Lower lobe of right lung (tissue), 2 donors: ENCODE measurements around the gene STRIP1. TPM values are rescaled to one million over a fixed set of nuclear protein-coding genes. Genes with fewer than 3 reads are reported as not detected.

Experiments used
- ATAC-seq, 2 donors: fragments of 200-7000 bp; cut with Tn5 transposase; one replicate each; pipeline ENCODE4 v1.9.1; 2020 to 2022; ENCODE audit warnings: mild to moderate bottlenecking in 2 of 2, moderate library complexity in 2 of 2
- DNase-seq: peaks from one replicate; pipeline ENCODE4 v3.0.0-alpha.2; 2020
- H3K27ac ChIP-seq: fragments of 200-600 bp; one replicate; pipeline ENCODE4 v1.8.0; 2022
- H3K27me3 ChIP-seq: fragments of 200-600 bp; one replicate; pipeline ENCODE4 v1.8.0; 2022; ENCODE audit warnings: low read depth
- H3K36me3 ChIP-seq: fragments of 200-600 bp; one replicate; pipeline ENCODE4 v1.8.0; 2022; ENCODE audit warnings: mild to moderate bottlenecking
- H3K4me1 ChIP-seq: fragments of 200-600 bp; one replicate; pipeline ENCODE4 v1.8.0; 2022
- H3K4me3 ChIP-seq: fragments of 200-600 bp; one replicate; pipeline ENCODE4 v1.8.0; 2022; ENCODE audit warnings: mild to moderate bottlenecking
- H3K9me3 ChIP-seq: fragments of 200-600 bp; one replicate; pipeline ENCODE4 v1.8.0; 2022
- CTCF ChIP-seq: fragments of 200-600 bp; IDR thresholded peaks from one replicate; pipeline ENCODE4 v1.8.0; 2022; ENCODE audit warnings: antibody characterized with exemption, mild to moderate bottlenecking
- intact Hi-C: fragments of 100-400 bp; cut with DNase I; formaldehyde crosslinking; loops from one replicate; pipeline ENCODE4 v1.11.0; 2022
- total RNA-seq: library from RNA; stranded (reverse); fragmentation: NEBNext Ultra II Directional; extraction: Animal tissue kit (Norgen Biotek cat#: 25700); gene quantifications from one replicate; pipeline ENCODE4 v1.2.1, GENCODE V29; 2021
- donor health status: DM: no; HTN: yes; CAD: no; lungs with severe emphysema.

Gene STRIP1
- total RNA-seq, 1 donor from 2014 or later: 36.5 TPM

GRCh38 chr1:110043016-110043415 is 8.6 kb downstream of the STRIP1 start:
- Histone ChIP-seq H3K27ac (no peak overlapping the region), H3K4me1 (no peaks in the 10 kb centered on the region), H3K4me3 (no peak overlapping the region), H3K36me3 (peaks cover 100% of the 10 kb centered on the region), H3K27me3 (no peaks in the 10 kb centered on the region), H3K9me3 (no peaks in the 10 kb centered on the region)
- DNase-seq (no peak), ATAC-seq (no peak)
- intact Hi-C loops: no loop called here
- no peak for TF ChIP-seq CTCF

DNA sequence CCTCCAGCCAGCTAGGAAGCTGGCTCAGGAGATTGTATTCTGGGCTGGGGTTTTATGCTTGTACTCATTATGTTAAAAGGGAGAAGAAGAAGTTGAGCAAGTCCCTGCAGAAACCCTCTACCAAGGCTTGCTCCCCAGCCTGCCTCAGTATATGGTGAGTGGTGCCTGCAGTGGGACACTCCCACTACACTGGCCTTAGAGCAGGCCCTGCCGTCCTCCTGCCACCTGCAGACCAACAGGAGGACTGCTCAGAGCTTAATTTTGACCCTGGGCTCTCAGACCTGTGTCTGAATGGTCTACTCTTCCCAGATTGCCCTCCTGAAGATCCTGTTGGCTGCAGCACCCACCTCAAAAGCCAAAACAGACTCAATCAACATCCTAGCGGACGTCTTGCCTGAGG is 13.0 kb downstream of the STRIP1 start:
- DNase-seq (no peak), ATAC-seq (no peak)
- H3K36me3 ChIP-seq: peaks cover 100% of the 10 kb centered on the region
- intact Hi-C loops: no loop called here
- H3K4me1 ChIP-seq: peaks cover 12% of the 10 kb centered on the region
- no peaks in the 10 kb centered on the region for H3K9me3 ChIP-seq
- H3K27ac ChIP-seq: no peak overlapping the region
- TF ChIP-seq CTCF: no peak
- H3K27me3 ChIP-seq: no peaks in the 10 kb centered on the region
- H3K4me3 ChIP-seq: no peak overlapping the region

- DNase-seq: no peak
- Histone ChIP-seq H3K4me1 (peaks cover 12% of the 10 kb centered on the region), H3K9me3 (no peaks in the 10 kb centered on the region), H3K27me3 (no peaks in the 10 kb centered on the region), H3K36me3 (peaks cover 100% of the 10 kb centered on the region), H3K4me3 (no peak overlapping the region), H3K27ac (no peak overlapping the region)
- TF ChIP-seq CTCF: no peak
- no peak for ATAC-seq
- intact Hi-C loops: no loop called here
Measured at GRCh38 chr1:110048240-110048639, 13.8 kb downstream of the STRIP1 start.

- Histone ChIP-seq H3K4me1 (peaks cover 12% of the 10 kb centered on the region), H3K27ac (peak overlapping the region; percentile 46), H3K27me3 (no peaks in the 10 kb centered on the region), H3K4me3 (no peak overlapping the region), H3K36me3 (peaks cover 100% of the 10 kb centered on the region), H3K9me3 (no peaks in the 10 kb centered on the region)
- no peak for TF ChIP-seq CTCF
- intact Hi-C loops: no loop called here
- DNase-seq: no peak
- peak; percentile 42 to 66 for ATAC-seq
Measured at GRCh38 chr1:110048923-110049601, 14.6 kb downstream of the STRIP1 start.

- TF ChIP-seq CTCF: no peak
- peaks cover 100% of the 10 kb centered on the region for H3K36me3 ChIP-seq
- peak overlapping the region; percentile 46 for H3K27ac ChIP-seq
- DNase-seq: no peak
- intact Hi-C loops: no loop called here
- H3K4me1 ChIP-seq: peaks cover 12% of the 10 kb centered on the region
- H3K27me3 ChIP-seq: no peaks in the 10 kb centered on the region
- no peaks in the 10 kb centered on the region for H3K9me3 ChIP-seq
- peak in 1 of 2 donors; percentile 8 for ATAC-seq
- H3K4me3 ChIP-seq: no peak overlapping the region
Measured at GRCh38 chr1:110049801-110050601, 15.6 kb downstream of the STRIP1 start.
